ENCODE measurements around the gene PIK3C3. TPM values are rescaled to one million over a fixed set of nuclear protein-coding genes. Genes with fewer than 3 reads are reported as not detected.
A peak's percentile ranks its signal among the peaks of the same experiment; 100 is the strongest.

The PIK3C3 gene
- total and polyA plus RNA-seq, 2 of the 8 experiments (the other 6 are each of a cell fraction or from before 2014, with no cell fraction given): 15.3 to 47.4 TPM

- no peaks in the 10 kb centered on the region for H3K79me1 ChIP-seq (ENCODE audit: low read depth, low read length)
- no peak overlapping the region for H3K4ac ChIP-seq (replicated peaks; ENCODE audit: insufficient read length, low read depth, low read length)
- H4K5ac ChIP-seq (ENCODE audit: insufficient read length, low read depth, low read length): no peak overlapping the region
- H3K18ac ChIP-seq (ENCODE audit: extremely low read depth, low read length): no peak overlapping the region
- POLR2A ChIA-PET (ENCODE audit: partially characterized antibody): no interaction called here
- H3K23me2 ChIP-seq (ENCODE audit: low read depth, low read length): peaks cover 3% of the 10 kb centered on the region
- H3K36me3 ChIP-seq (ENCODE audit: control insufficient read depth in 2 of 4, insufficient read depth in 4 of 4, low read length in 3 of 4): peaks cover 0 to 19% (median 5%) of the 10 kb centered on the region in 4 experiments; a peak in 4 of 8 replicates
- H4K91ac ChIP-seq (replicated peaks; ENCODE audit: insufficient read length, low read length): no peak overlapping the region
- no peaks in the 10 kb centered on the region for H3K4me1 ChIP-seq (replicated peaks in 1 of 4; ENCODE audit: control insufficient read depth in 3 of 4, insufficient read depth in 4 of 4, low read length in 3 of 4)
- H3K4me2 ChIP-seq (ENCODE audit: insufficient read depth in 1 of 2, low read depth in 2 of 2, low read length in 2 of 2): peak overlapping the region; percentile 88 to 89
- H3K23ac ChIP-seq (ENCODE audit: insufficient read length): no peak overlapping the region
- no peaks in the 10 kb centered on the region for H3K9me3 ChIP-seq (ENCODE audit: insufficient read depth in 2 of 2, low read depth in 1 of 2, low read length in 1 of 2)
- H2BK120ac ChIP-seq (replicated peaks; ENCODE audit: low read depth, low read length): no peak overlapping the region
- peak overlapping the region; percentile 71 to 98 (median 81); a peak in 6 of 7 replicates for H3K9ac ChIP-seq (replicated peaks in 1 of 4; ENCODE audit: extremely low read depth in 1 of 4, low read depth in 3 of 4, low read length in 3 of 4)
- no peaks in the 10 kb centered on the region; a peak in 1 of 7 replicates for H3K27me3 ChIP-seq (replicated peaks in 1 of 4; ENCODE audit: control insufficient read depth in 3 of 4, extremely low read depth in 1 of 4, insufficient read depth in 3 of 4, low read length in 3 of 4)
- no peaks in the 10 kb centered on the region for H4K20me1 ChIP-seq (replicated peaks in 1 of 2; ENCODE audit: control insufficient read depth in 1 of 2, insufficient read depth in 2 of 2, low read length in 2 of 2)
- H3K27ac ChIP-seq (ENCODE audit: low read depth, low read length): no peak overlapping the region; the same call in 1 of the 2 replicates
- CTCF ChIA-PET (ENCODE audit: partially characterized antibody): no interaction called here
- no peak overlapping the region for H2BK15ac ChIP-seq (ENCODE audit: low read length)
- no peak overlapping the region for H3K14ac ChIP-seq (ENCODE audit: insufficient read length)
- H4K8ac ChIP-seq (ENCODE audit: extremely low read depth, insufficient read depth, low read length): no peak overlapping the region
- H3K4me3 ChIP-seq (ENCODE audit: extremely low read depth in 1 of 4, insufficient read depth in 2 of 4, low read depth in 3 of 4, low read length in 4 of 4): peak overlapping the region; percentile 75 to 100 (median 88)
- 26% methylated on average over 11 of the region's 11 CpGs; no CpG with 5 or more reads in 1 of the 2 experiments for WGBS, 2 experiments (ENCODE audit: extremely low coverage in 1 of 2, insufficient coverage in 1 of 2, insufficient read length in 1 of 2, insufficient replicate concordance in 2 of 2, low coverage in 1 of 2, low lambda C conversion rate in 2 of 2, missing lambda C conversion rate in 1 of 2)
- H3K56ac ChIP-seq (replicated peaks; ENCODE audit: insufficient read length, low read depth, low read length): no peak overlapping the region
- H2BK12ac ChIP-seq (ENCODE audit: low read depth, low read length): no peak overlapping the region
- no peak overlapping the region for H2BK5ac ChIP-seq (ENCODE audit: low read depth, low read length)
- no peak for FAIRE-seq
- H3K79me2 ChIP-seq (ENCODE audit: control insufficient read depth in 1 of 2, insufficient read depth in 2 of 2, low read length in 2 of 2): peaks cover 10 to 36% of the 10 kb centered on the region in 2 experiments
- no peak overlapping the region for H2AK5ac ChIP-seq (ENCODE audit: low read depth, low read length)
- no peak for DNase-seq (ENCODE audit: low read depth in 1 of 2, low spot score in 2 of 2)
- H2AFZ ChIP-seq (ENCODE audit: low read length): no peak overlapping the region
- H2BK20ac ChIP-seq (ENCODE audit: low read length): no peak overlapping the region
- TF ChIP-seq HDAC6 (IDR thresholded peaks at IDR 0.05; ENCODE audit: low read depth, low read length) (no peak), GTF2F1 (IDR thresholded peaks at IDR 0.05; ENCODE audit: borderline replicate concordance, low read depth, low read length) (no peak), SP4 (IDR thresholded peaks at IDR 0.05; ENCODE audit: low read length) (no peak), JUN (IDR thresholded peaks at IDR 0.05; ENCODE audit: low read depth, low read length) (no peak), MAX (IDR thresholded peaks at IDR 0.05) (no peak), EGR1 (IDR thresholded peaks at IDR 0.05; ENCODE audit: borderline replicate concordance, low read depth, low read length) (no peak), SUZ12 (IDR thresholded peaks at IDR 0.05; ENCODE audit: low read length) (no peak), TAF1 (IDR thresholded peaks at IDR 0.05; ENCODE audit: low read depth, low read length) (no peak), NRF1 (IDR thresholded peaks at IDR 0.05; ENCODE audit: low read depth, low read length) (no peak), RXRA (IDR thresholded peaks at IDR 0.05; ENCODE audit: insufficient read depth, low read depth, low read length) (no peak), SP1 (IDR thresholded peaks at IDR 0.05; ENCODE audit: low read depth, low read length) (no peak), CREB1 (IDR thresholded peaks at IDR 0.05) (no peak), CEBPB (IDR thresholded peaks at IDR 0.05; ENCODE audit: low read depth, low read length) (no peak), FOSL1 (IDR thresholded peaks at IDR 0.05; ENCODE audit: insufficient read depth, low read depth, low read length) (no peak), KDM5A (IDR thresholded peaks at IDR 0.05; ENCODE audit: low read length) (no peak), CTBP2 (IDR thresholded peaks at IDR 0.05; ENCODE audit: borderline replicate concordance, insufficient read depth, insufficient read length, low read length) (no peak)
These were observed 654 bp downstream of the PIK3C3 start for GRCh38 chr18:41955688-41956087.
